ENCODE measurements around the gene ZNF587B.
A peak's percentile ranks its signal among the peaks of the same experiment; 100 is the strongest.
"Not testable (repeated sequence)": the region's sequence is repeated elsewhere in the genome, so short reads cannot be mapped to it uniquely, and the experiment has no call there.

ZNF587B gene

GRCh38 chr19:57830071-57830602 is at the start of gene ZNF587B:
ZNF587B (plus strand) TSS chr19:57830299; CDS start chr19:57830529, 230 bp downstream.
- H3K27me3 ChIP-seq (ENCODE audit: control insufficient read depth, insufficient read depth, low read length) = no peaks in the 10 kb centered on the region
- H3K9me3 ChIP-seq (ENCODE audit: control insufficient read depth, low read length) = no peaks in the 10 kb centered on the region
- H3K4me3 ChIP-seq (ENCODE audit: low read length) = no peak within 1 kb of the TSS
- H3K36me3 ChIP-seq (ENCODE audit: control insufficient read depth, insufficient read depth, low read length) = no peaks in the 10 kb centered on the region
- H3K9ac ChIP-seq (ENCODE audit: low read length) = peak within 1 kb of the TSS; percentile 29
- H3K4me1 ChIP-seq (ENCODE audit: control insufficient read depth, insufficient read depth, low read length) = no peaks in the 10 kb centered on the region

- no peak overlapping the region for H3K4me3 ChIP-seq (ENCODE audit: low read length)
- H3K27me3 ChIP-seq (ENCODE audit: control insufficient read depth, insufficient read depth, low read length) = no peaks in the 10 kb centered on the region
- peaks cover 13% of the 10 kb centered on the region for H3K36me3 ChIP-seq (ENCODE audit: control insufficient read depth, insufficient read depth, low read length)
- H3K9me3 ChIP-seq (ENCODE audit: control insufficient read depth, low read length) = no peaks in the 10 kb centered on the region
- H3K9ac ChIP-seq (ENCODE audit: low read length) = no peak overlapping the region
- no peaks in the 10 kb centered on the region for H3K4me1 ChIP-seq (ENCODE audit: control insufficient read depth, insufficient read depth, low read length)
Observed at GRCh38 chr19:57786286-57786685, 43.8 kb upstream of the ZNF587B start.

- no peak overlapping the region for H3K9ac ChIP-seq (ENCODE audit: low read length)
- H3K27me3 ChIP-seq (ENCODE audit: control insufficient read depth, insufficient read depth, low read length) = no peaks in the 10 kb centered on the region
- H3K36me3 ChIP-seq (ENCODE audit: control insufficient read depth, insufficient read depth, low read length) = peaks cover 13% of the 10 kb centered on the region
- no peaks in the 10 kb centered on the region for H3K9me3 ChIP-seq (ENCODE audit: control insufficient read depth, low read length)
- H3K4me1 ChIP-seq (ENCODE audit: control insufficient read depth, insufficient read depth, low read length) = no peaks in the 10 kb centered on the region
- no peak overlapping the region for H3K4me3 ChIP-seq (ENCODE audit: low read length)
Observed at GRCh38 chr19:57786906-57787305, 43.2 kb upstream of the ZNF587B start.

DNA sequence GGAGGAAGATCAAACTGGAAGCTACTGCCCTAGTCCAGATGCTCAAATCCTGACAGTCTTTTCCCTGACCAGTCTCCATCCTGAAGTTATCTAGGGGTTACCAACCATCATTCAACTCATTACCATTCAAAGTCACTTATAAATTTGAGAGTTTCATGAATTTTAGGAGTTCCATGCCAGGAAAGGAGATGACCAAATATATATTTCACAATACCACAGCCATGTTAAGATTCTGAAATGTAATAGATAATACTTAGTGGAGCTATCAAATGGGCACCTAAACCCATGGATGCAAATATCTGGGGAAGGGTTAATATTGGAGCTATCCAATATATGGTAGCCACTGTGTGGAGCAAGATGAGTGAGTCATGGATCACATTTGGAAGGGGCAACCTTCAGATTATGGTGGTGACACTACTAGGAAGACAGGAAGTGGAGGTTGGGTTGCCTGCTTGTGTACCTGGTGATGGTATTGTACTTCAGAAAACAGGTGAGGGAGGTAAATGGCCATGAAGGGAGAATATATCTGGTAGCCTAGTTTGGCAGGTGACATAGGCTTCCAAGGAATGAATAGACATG is 41.9 kb upstream of the ZNF587B start:
- H3K4me1 ChIP-seq (ENCODE audit: control insufficient read depth, insufficient read depth, low read length) = no peaks in the 10 kb centered on the region
- no peaks in the 10 kb centered on the region for H3K9me3 ChIP-seq (ENCODE audit: control insufficient read depth, low read length)
- peaks cover 13% of the 10 kb centered on the region for H3K36me3 ChIP-seq (ENCODE audit: control insufficient read depth, insufficient read depth, low read length)
- H3K27me3 ChIP-seq (ENCODE audit: control insufficient read depth, insufficient read depth, low read length) = no peaks in the 10 kb centered on the region
- H3K9ac ChIP-seq (ENCODE audit: low read length) = no peak overlapping the region
- H3K4me3 ChIP-seq (ENCODE audit: low read length) = no peak overlapping the region

- Histone ChIP-seq H3K4me3 (ENCODE audit: low read length) (no peak overlapping the region), H3K9ac (ENCODE audit: low read length) (no peak overlapping the region), H3K4me1 (ENCODE audit: control insufficient read depth, insufficient read depth, low read length) (no peaks in the 10 kb centered on the region), H3K27me3 (ENCODE audit: control insufficient read depth, insufficient read depth, low read length) (no peaks in the 10 kb centered on the region), H3K36me3 (ENCODE audit: control insufficient read depth, insufficient read depth, low read length) (peaks cover 13% of the 10 kb centered on the region), H3K9me3 (ENCODE audit: control insufficient read depth, low read length) (no peaks in the 10 kb centered on the region)
Observed at GRCh38 chr19:57789288-57789687, 40.8 kb upstream of the ZNF587B start.

GRCh38 chr19:57796580-57796979 is 33.5 kb upstream of the ZNF587B start:
- H3K9ac ChIP-seq (ENCODE audit: low read length); H3K4me3 ChIP-seq (ENCODE audit: low read length); H3K36me3 ChIP-seq (ENCODE audit: control insufficient read depth, insufficient read depth, low read length); H3K4me1 ChIP-seq (ENCODE audit: control insufficient read depth, insufficient read depth, low read length); H3K9me3 ChIP-seq (ENCODE audit: control insufficient read depth, low read length); H3K27me3 ChIP-seq (ENCODE audit: control insufficient read depth, insufficient read depth, low read length): not testable (repeated sequence)

DNA sequence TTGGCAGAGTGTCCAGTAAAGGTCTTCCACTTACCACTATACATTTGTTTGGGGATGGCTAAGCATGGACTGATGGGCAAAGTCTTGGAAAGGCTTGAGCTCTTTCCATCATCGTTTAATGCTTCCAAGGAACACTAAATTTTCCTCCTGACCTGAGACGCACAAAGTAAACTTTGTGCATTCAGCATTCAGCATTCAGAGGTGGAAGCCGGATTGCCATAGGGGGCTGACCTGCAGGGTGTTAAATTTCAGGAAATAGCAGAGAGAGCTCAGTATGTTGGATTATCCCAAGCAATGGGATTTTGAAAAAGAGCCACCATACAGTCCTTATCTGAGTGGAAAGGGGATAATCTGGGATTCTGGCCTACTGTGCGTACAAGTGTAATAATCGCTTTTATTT is 29.4 kb upstream of the ZNF587B start:
- H3K4me3 ChIP-seq (ENCODE audit: low read length) = no peak overlapping the region
- no peaks in the 10 kb centered on the region for H3K36me3 ChIP-seq (ENCODE audit: control insufficient read depth, insufficient read depth, low read length)
- H3K27me3 ChIP-seq (ENCODE audit: control insufficient read depth, insufficient read depth, low read length) = no peaks in the 10 kb centered on the region
- peaks cover 31% of the 10 kb centered on the region for H3K4me1 ChIP-seq (ENCODE audit: control insufficient read depth, insufficient read depth, low read length)
- no peaks in the 10 kb centered on the region for H3K9me3 ChIP-seq (ENCODE audit: control insufficient read depth, low read length)
- H3K9ac ChIP-seq (ENCODE audit: low read length) = no peak overlapping the region

GRCh38 chr19:57802269-57802668 is 27.8 kb upstream of the ZNF587B start:
- Histone ChIP-seq H3K36me3 (ENCODE audit: control insufficient read depth, insufficient read depth, low read length) (no peaks in the 10 kb centered on the region), H3K9me3 (ENCODE audit: control insufficient read depth, low read length) (no peaks in the 10 kb centered on the region), H3K9ac (ENCODE audit: low read length) (no peak overlapping the region), H3K27me3 (ENCODE audit: control insufficient read depth, insufficient read depth, low read length) (no peaks in the 10 kb centered on the region), H3K4me1 (ENCODE audit: control insufficient read depth, insufficient read depth, low read length) (peaks cover 39% of the 10 kb centered on the region), H3K4me3 (ENCODE audit: low read length) (no peak overlapping the region)

DNA sequence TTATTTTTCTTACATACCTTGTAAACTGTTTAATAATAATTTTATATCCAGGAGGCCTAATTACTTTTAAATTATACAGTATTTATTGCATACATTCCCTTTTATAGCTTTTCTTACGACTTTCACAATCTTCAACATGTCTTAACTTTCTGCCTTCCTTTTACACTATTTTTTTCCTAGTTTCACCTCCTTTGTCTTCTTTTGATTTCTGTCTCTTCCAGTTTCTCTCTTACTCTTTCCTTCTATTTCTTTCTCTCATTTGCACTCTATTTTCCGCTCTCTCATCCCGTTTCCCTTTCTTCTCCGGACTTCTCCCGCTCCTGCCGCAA is 26.9 kb upstream of the ZNF587B start:
- no peaks in the 10 kb centered on the region for H3K36me3 ChIP-seq (ENCODE audit: control insufficient read depth, insufficient read depth, low read length)
- peaks cover 39% of the 10 kb centered on the region for H3K4me1 ChIP-seq (ENCODE audit: control insufficient read depth, insufficient read depth, low read length)
- no peaks in the 10 kb centered on the region for H3K9me3 ChIP-seq (ENCODE audit: control insufficient read depth, low read length)
- peak overlapping the region; percentile 51 for H3K4me3 ChIP-seq (ENCODE audit: low read length)
- peak overlapping the region; percentile 95 for H3K9ac ChIP-seq (ENCODE audit: low read length)
- no peaks in the 10 kb centered on the region for H3K27me3 ChIP-seq (ENCODE audit: control insufficient read depth, insufficient read depth, low read length)

DNA sequence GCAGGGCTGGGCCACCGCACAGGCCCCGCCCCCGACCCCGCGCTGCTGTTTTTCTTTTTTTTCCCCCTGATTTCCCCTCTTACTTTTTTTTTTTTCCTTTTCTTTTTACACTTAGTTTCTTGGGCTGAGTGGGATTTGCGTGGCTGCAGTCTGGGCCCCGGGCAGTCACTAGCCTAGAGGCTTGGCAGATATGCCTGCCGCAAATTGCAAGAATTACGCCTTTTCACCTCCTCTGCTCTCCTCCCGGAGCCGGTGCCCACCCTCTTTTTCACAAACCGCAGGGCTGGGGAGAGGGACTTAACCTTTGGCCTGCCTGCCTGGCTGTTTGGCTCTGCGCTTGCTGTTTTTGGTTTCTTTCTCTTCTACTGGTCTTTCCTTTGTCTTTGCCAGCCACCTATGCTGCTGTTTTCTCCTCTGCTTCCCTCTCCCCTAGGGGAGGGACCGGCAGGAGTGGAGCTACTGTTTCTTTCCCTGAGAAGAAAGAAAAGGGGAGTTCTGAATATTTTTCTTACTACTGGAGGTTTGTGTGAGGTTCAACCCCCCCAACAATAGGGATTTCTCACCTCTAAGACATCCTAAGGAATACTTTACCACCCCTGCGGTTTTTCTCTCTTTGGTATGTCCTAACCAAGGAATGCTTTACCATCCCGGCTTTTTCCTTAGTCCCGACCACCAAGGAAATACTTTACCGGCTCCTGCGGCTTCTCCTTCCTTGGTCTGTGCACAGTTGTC is 26.3 kb upstream of the ZNF587B start:
- no peaks in the 10 kb centered on the region for H3K27me3 ChIP-seq (ENCODE audit: control insufficient read depth, insufficient read depth, low read length)
- no peaks in the 10 kb centered on the region for H3K9me3 ChIP-seq (ENCODE audit: control insufficient read depth, low read length)
- H3K9ac ChIP-seq (ENCODE audit: low read length) = peak overlapping the region; percentile 95
- peaks cover 39% of the 10 kb centered on the region for H3K4me1 ChIP-seq (ENCODE audit: control insufficient read depth, insufficient read depth, low read length)
- no peaks in the 10 kb centered on the region for H3K36me3 ChIP-seq (ENCODE audit: control insufficient read depth, insufficient read depth, low read length)
- H3K4me3 ChIP-seq (ENCODE audit: low read length) = peak overlapping the region; percentile 51

DNA sequence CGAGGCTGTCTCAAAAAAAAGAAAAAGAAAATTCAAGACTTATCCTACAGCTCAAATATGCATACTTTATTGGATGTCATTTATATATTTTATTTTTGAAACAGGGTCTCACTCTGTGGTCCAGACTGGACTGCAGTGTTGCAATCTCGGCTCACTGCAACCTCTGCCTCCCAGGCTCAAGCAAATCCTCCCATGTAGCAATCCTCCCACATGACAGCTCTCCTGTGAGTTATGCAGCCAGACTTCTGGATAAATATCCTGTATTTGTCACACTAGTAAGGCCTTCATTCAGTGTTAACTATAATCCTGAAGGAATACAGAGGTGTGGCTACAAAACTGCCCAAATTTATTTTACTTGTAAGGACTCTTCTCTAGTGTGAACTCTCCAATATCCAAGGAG is 22.6 kb upstream of the ZNF587B start:
- H3K4me1 ChIP-seq (ENCODE audit: control insufficient read depth, insufficient read depth, low read length) = peaks cover 36% of the 10 kb centered on the region
- H3K27me3 ChIP-seq (ENCODE audit: control insufficient read depth, insufficient read depth, low read length) = no peaks in the 10 kb centered on the region
- H3K36me3 ChIP-seq (ENCODE audit: control insufficient read depth, insufficient read depth, low read length) = peaks cover 7% of the 10 kb centered on the region
- H3K9ac ChIP-seq (ENCODE audit: low read length) = no peak overlapping the region
- H3K9me3 ChIP-seq (ENCODE audit: control insufficient read depth, low read length) = no peaks in the 10 kb centered on the region
- no peak overlapping the region for H3K4me3 ChIP-seq (ENCODE audit: low read length)

GRCh38 chr19:57810410-57811295 is 19.4 kb upstream of the ZNF587B start:
- H3K9ac ChIP-seq (ENCODE audit: low read length); H3K36me3 ChIP-seq (ENCODE audit: control insufficient read depth, insufficient read depth, low read length); H3K27me3 ChIP-seq (ENCODE audit: control insufficient read depth, insufficient read depth, low read length); H3K9me3 ChIP-seq (ENCODE audit: control insufficient read depth, low read length); H3K4me3 ChIP-seq (ENCODE audit: low read length): not testable (repeated sequence)
- H3K4me1 ChIP-seq (ENCODE audit: control insufficient read depth, insufficient read depth, low read length) = peaks cover 36% of the 10 kb centered on the region
